ENCODE measurements around the gene PFDN2. TPM values are rescaled to one million over a fixed set of nuclear protein-coding genes. Genes with fewer than 3 reads are reported as not detected.

PFDN2 gene
- total and polyA plus RNA-seq, 2 experiments from 2014 or later = 45.6 to 352 TPM

GRCh38 chr1:161159913-161160243, 42.0 kb upstream of the PFDN2 start:
- Mint-ChIP-seq H3K27me3 (ENCODE audit: insufficient read depth, low read depth, poor library complexity) (peaks cover 15% of the 10 kb centered on the region), H3K27ac (peak overlapping the region; percentile 76), H3K36me3 (ENCODE audit: low read depth) (peaks cover 45% of the 10 kb centered on the region), H3K4me3 (peak overlapping the region; percentile 84), H3K4me1 (peaks cover 24% of the 10 kb centered on the region), H3K9me3 (no peaks in the 10 kb centered on the region)
- peaks cover 9% of the 10 kb centered on the region; the same call in 1 of the 2 replicates for H3K4me1 ChIP-seq (ENCODE audit: insufficient read depth)
- DNase-seq (ENCODE audit: low spot score) (no peak), ATAC-seq (no peak)
- H3K9me2 ChIP-seq (ENCODE audit: insufficient read depth) = no peaks in the 10 kb centered on the region
- H3K79me2 ChIP-seq (replicated peaks; ENCODE audit: insufficient read depth) = peaks cover 10% of the 10 kb centered on the region; the same call in 1 of the 2 replicates
- peaks cover 28% of the 10 kb centered on the region for H3F3A ChIP-seq (replicated peaks; ENCODE audit: low read depth)
- peak overlapping the region; percentile 43 for H3K27ac ChIP-seq (ENCODE audit: low read depth)
- no peaks in the 10 kb centered on the region; the same call in none of the 2 replicates for H3K36me3 ChIP-seq (ENCODE audit: insufficient read depth)
- H3K4me3 ChIP-seq = peak overlapping the region; percentile 85
- TF ChIP-seq EZH2phosphoT487 (IDR thresholded peaks at IDR 0.05; ENCODE audit: unreplicated experiment) (no peak), CREB1 (CRISPR knock-in tag; IDR thresholded peaks at IDR 0.05; ENCODE audit: low read depth) (no peak), CTCF (conservative IDR thresholded peaks at IDR 0.05; ENCODE audit: low read depth in 2 of 2) (no peak), ETS1 (IDR thresholded peaks at IDR 0.05) (no peak), STAT1 (IDR thresholded peaks at IDR 0.05; ENCODE audit: unreplicated experiment) (no peak), ZNF331 (CRISPR knock-in tag; IDR thresholded peaks at IDR 0.05; ENCODE audit: low read depth) (no peak), REST (IDR thresholded peaks at IDR 0.05; ENCODE audit: unreplicated experiment) (no peak)
- peak overlapping the region; percentile 96 for H3K4me2 ChIP-seq
- H4K20me1 ChIP-seq (replicated peaks; ENCODE audit: insufficient read depth) = no peaks in the 10 kb centered on the region
- peak overlapping the region; percentile 93 for H2AFZ ChIP-seq
- no peaks in the 10 kb centered on the region for H3K27me3 ChIP-seq (ENCODE audit: insufficient read depth)
